Skeletal muscle tissue (tissue), 4 donors: Measurements from ENCODE around the gene REPS2. TPM values are rescaled to one million over a fixed set of nuclear protein-coding genes. Genes with fewer than 3 reads are reported as not detected.

Source experiments
- H3K27ac ChIP-seq: one replicate; pipeline ENCODE4 v1.7.0; 2013; ENCODE audit warnings: mild to moderate bottlenecking, low read depth, low read length, inconsistent platforms
- H3K27me3 ChIP-seq, 3 donors: one replicate each; pipeline ENCODE4 v1.7.0; 2013; ENCODE audit warnings: low read length in 3 of 3; ENCODE audit not compliant: control insufficient read depth in 3 of 3, insufficient read depth in 3 of 3
- H3K36me3 ChIP-seq, 3 donors: one replicate each; pipeline ENCODE4 v1.7.0; 2013; ENCODE audit warnings: low read length in 3 of 3; ENCODE audit not compliant: control insufficient read depth in 3 of 3, insufficient read depth in 3 of 3
- H3K4me1 ChIP-seq, 3 donors: one replicate each; pipeline ENCODE4 v1.7.0; 2013; ENCODE audit warnings: low read length in 3 of 3, mild to moderate bottlenecking in 3 of 3; ENCODE audit not compliant: control insufficient read depth in 3 of 3, insufficient read depth in 3 of 3
- H3K4me3 ChIP-seq, 3 donors: one replicate each; pipeline ENCODE4 v1.7.0; 2013; ENCODE audit warnings: low read length in 3 of 3
- H3K9ac ChIP-seq, 3 donors: one replicate each; pipeline ENCODE4 v1.7.0; 2013; ENCODE audit warnings: low read length in 3 of 3, mild to moderate bottlenecking in 3 of 3, moderate library complexity in 2 of 3, low read depth in 1 of 3
- H3K9me3 ChIP-seq, 3 donors: one replicate each; pipeline ENCODE4 v1.7.0; 2013; ENCODE audit warnings: low read length in 3 of 3; ENCODE audit not compliant: control insufficient read depth in 3 of 3
- total RNA-seq: library from RNA; depleted of rRNA; stranded (reverse); fragments of >200 nt; gene quantifications from one replicate; pipeline ENCODE4 v1.2.3, GENCODE V29; 2014
- donor health status: Osteomylitis.

The REPS2 gene
- total RNA-seq, 1 donor from 2014 or later = 7.8 TPM

DNA sequence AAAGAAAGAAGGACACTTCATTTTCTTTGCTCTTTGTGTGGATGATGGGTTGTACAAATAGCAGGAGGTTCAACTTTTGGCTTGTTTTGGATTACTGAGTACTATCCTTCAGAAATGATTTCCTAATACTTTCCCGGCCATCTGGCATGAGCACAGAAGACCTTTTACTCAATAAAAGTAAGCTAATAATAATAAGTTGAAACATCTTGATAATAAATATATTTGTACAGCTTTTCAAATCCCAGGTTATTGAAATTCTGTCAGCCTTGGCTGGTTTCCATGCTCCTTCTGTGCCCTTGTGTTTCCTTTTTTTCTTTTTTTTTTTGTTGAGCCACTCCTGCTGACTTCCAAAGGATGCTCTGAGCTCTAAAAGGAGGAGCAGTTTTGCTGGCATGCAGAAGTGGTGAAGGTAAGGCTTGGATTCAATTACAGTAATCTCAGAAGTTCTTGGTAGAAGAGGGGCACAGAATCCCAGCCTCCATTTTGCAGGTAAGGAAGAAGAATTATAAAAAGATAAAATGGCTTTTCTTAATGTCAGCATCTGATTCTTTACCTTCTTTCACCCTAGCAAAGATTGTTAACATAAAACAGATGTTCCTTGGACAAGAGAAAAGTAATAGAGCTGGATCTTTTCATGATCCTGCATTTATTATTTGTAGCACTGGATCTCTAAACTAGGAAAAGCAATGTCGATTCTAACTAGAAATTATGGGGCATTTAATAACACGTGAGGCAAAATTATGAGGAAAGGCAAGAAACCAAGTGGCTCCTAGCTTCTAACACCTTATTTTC is 31.9 kb downstream of the REPS2 start:
- H3K9ac ChIP-seq = no peak overlapping the region
- no peaks in the 10 kb centered on the region for H3K4me1 ChIP-seq

DNA sequence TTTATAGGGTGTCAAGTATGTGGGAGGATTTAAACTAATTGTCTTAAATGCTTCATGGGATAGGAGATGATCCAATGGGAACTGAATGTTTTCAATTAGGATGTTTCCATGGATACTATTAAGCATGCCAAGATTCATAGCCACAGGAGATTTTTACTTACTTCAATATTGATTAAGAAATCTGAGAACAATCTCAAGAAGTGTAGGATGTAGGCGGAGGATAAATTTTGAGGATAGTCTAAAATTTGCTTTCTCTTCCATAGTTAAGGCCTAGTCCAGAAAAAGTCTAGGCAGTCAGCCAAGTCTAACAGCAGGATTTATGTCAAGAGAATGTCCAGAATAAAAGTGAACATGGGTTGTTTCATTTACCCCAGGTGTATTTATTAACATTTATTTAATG is 32.8 kb downstream of the REPS2 start:
- H3K4me1 ChIP-seq = no peaks in the 10 kb centered on the region
- H3K27ac ChIP-seq = no peak overlapping the region
- H3K27me3 ChIP-seq = no peaks in the 10 kb centered on the region
- H3K9me3 ChIP-seq = no peaks in the 10 kb centered on the region
- no peaks in the 10 kb centered on the region for H3K36me3 ChIP-seq
- no peak overlapping the region for H3K9ac ChIP-seq
- H3K4me3 ChIP-seq = no peak overlapping the region

More for the DNA sequence above, 31.9 kb downstream of the REPS2 start:
- H3K4me3 ChIP-seq = no peak overlapping the region
- no peaks in the 10 kb centered on the region for H3K27me3 ChIP-seq
- H3K36me3 ChIP-seq = no peaks in the 10 kb centered on the region
- no peaks in the 10 kb centered on the region for H3K9me3 ChIP-seq
- no peak overlapping the region for H3K27ac ChIP-seq

DNA sequence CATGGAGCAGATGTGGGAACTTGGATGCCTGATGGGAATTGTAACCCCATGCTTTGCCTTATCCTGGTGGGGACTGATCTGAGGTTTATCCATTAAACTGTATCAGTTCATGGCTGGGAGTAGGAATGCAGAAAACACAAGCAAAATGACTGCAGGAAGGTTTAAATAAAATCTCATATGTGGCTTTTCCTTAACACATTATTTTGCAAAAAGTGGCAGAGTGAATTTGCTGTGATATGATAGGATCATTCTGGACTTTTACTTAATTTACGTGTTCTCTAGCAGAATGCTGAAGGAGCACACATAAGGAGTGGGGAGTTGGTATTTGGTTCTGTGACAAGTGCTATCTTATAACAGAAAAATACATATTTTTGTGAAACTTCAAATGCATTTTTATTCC is 34.8 kb downstream of the REPS2 start:
- Histone ChIP-seq H3K36me3 (no peaks in the 10 kb centered on the region), H3K27ac (no peak overlapping the region), H3K4me1 (no peaks in the 10 kb centered on the region), H3K9ac (no peak overlapping the region), H3K27me3 (no peaks in the 10 kb centered on the region), H3K4me3 (no peak overlapping the region), H3K9me3 (no peaks in the 10 kb centered on the region)

DNA sequence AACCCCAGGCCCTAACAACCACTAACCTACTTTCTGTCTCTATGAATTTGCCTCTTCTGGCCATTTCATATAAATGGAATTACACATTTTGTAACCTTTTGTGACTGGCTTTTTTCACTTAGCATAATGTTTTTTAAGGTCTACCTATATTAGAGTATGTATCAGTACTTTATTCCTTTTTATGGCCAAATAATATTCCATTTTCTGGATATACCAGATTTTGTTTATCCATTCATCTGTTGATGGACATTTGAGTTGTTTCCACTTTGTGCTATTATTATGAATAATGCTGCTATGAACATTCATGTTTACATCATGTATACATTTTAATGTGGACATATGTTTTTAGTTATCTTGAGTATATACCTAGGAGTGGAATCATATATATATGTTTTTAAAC is 35.5 kb downstream of the REPS2 start:
- H3K27me3 ChIP-seq = no peaks in the 10 kb centered on the region
- H3K4me1 ChIP-seq = no peaks in the 10 kb centered on the region
- no peak overlapping the region for H3K9ac ChIP-seq
- no peaks in the 10 kb centered on the region for H3K36me3 ChIP-seq
- H3K4me3 ChIP-seq = no peak overlapping the region
- no peaks in the 10 kb centered on the region for H3K9me3 ChIP-seq
- H3K27ac ChIP-seq = no peak overlapping the region

DNA sequence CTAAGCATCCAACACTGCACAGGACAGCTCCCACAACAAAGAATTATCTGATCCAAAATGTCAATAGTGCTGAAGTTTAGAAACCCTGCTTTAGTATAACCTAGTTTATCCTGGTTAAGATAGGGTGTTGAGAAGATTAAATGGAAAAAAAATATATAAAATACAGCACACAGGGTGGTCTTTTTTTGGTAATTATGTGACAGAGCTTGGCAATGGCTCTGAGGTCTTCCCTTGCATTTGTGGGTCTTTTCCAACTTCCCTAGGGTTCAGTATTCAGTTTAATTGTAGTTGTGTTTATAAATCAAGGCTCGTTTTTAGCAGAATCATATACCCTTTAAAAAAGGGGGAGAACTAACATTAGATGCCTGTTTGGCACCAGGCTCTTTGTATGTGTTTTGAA is 36.6 kb downstream of the REPS2 start:
- Histone ChIP-seq H3K4me1 (no peaks in the 10 kb centered on the region), H3K9me3 (no peaks in the 10 kb centered on the region), H3K4me3 (no peak overlapping the region), H3K9ac (no peak overlapping the region), H3K27ac (no peak overlapping the region), H3K27me3 (no peaks in the 10 kb centered on the region), H3K36me3 (no peaks in the 10 kb centered on the region)

DNA sequence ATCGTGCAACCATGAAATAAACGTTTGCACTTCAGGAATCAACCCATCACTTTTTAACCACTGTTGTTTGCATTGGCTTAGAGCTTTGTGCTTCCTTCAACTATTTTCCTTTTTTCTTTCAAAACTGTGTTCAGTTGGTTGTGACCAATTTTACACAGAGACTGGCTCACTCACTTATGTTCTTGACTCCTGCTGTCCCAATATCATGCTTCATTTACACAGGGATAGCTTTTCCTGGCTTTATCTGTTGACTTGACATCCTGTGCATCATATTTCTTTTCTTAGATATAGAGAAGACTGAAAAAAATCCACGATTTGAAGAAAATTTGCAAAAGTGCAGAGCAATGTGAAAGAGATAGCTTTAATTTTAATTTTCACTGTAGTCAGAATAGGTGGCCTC is 38.8 kb downstream of the REPS2 start:
- no peak overlapping the region for H3K4me3 ChIP-seq
- H3K27me3 ChIP-seq = no peaks in the 10 kb centered on the region
- no peaks in the 10 kb centered on the region for H3K4me1 ChIP-seq
- no peaks in the 10 kb centered on the region for H3K36me3 ChIP-seq
- H3K9ac ChIP-seq = no peak overlapping the region
- no peak overlapping the region for H3K27ac ChIP-seq
- no peaks in the 10 kb centered on the region for H3K9me3 ChIP-seq

DNA sequence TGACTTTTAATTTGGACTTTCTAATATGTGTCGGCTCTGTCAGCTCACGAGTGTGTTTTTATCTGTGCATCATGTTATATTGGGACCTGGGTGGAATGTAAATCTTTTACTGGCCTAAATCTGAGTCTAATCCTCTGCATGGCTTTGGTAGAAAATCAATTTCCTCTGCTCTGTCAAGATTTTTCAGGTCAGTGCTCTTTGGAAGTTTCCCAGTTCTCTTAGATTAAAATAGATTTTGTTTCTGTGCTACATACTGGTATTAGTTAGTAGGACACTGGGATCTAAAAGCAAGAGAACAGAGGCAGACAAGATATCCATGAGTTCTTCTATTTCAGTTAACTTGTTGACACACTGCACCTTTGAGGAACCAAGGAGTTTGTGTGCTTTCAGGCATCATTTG is 39.7 kb downstream of the REPS2 start:
- Histone ChIP-seq H3K9ac (no peak overlapping the region), H3K27ac (no peak overlapping the region), H3K4me1 (no peaks in the 10 kb centered on the region), H3K36me3 (no peaks in the 10 kb centered on the region), H3K9me3 (no peaks in the 10 kb centered on the region), H3K4me3 (no peak overlapping the region), H3K27me3 (no peaks in the 10 kb centered on the region)

DNA sequence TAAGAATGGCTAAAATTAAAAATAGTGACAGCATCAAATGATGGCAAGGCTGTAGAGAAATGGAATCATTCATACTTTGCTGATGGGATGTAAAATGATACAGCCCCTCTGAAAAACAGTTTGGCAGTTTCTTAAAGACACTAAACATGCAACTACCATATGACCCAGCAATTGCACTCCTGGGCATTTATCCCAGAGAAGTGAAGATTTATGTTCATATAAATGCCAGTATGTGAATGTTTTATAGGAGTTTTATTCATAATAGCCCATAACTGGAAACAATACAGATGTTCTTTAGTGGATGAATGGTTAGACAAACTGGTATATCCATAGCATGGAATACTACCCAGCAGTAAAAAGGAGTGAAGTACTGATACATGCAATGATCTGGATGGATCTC is 43.3 kb downstream of the REPS2 start:
- H3K4me1 ChIP-seq = no peaks in the 10 kb centered on the region
- H3K27ac ChIP-seq = no peak overlapping the region
- no peaks in the 10 kb centered on the region for H3K9me3 ChIP-seq
- H3K9ac ChIP-seq = no peak overlapping the region
- H3K4me3 ChIP-seq = no peak overlapping the region
- H3K27me3 ChIP-seq = no peaks in the 10 kb centered on the region
- no peaks in the 10 kb centered on the region for H3K36me3 ChIP-seq

DNA sequence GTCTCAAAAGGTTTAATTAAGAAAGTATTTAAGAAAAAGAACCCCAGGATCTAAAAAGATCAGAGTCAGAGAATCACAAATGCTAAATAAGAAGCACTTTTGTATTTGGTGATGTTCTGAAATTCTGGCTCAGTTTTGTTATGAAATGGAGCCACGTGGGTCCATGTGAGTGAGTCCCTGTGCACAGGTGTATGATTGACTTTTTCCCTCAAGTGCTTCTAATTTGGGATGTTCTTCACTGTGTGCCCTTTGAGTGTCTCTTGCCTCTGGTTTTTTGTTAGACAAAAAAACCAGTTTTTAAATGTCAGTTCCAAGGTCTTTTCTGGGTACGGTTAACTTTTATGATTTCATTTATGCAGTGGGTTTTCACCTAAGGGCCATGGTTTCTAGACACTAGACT is 44.4 kb downstream of the REPS2 start:
- Histone ChIP-seq H3K27ac (no peak overlapping the region), H3K4me3 (no peak overlapping the region), H3K27me3 (no peaks in the 10 kb centered on the region), H3K4me1 (no peaks in the 10 kb centered on the region), H3K9me3 (no peaks in the 10 kb centered on the region), H3K36me3 (no peaks in the 10 kb centered on the region), H3K9ac (no peak overlapping the region)

DNA sequence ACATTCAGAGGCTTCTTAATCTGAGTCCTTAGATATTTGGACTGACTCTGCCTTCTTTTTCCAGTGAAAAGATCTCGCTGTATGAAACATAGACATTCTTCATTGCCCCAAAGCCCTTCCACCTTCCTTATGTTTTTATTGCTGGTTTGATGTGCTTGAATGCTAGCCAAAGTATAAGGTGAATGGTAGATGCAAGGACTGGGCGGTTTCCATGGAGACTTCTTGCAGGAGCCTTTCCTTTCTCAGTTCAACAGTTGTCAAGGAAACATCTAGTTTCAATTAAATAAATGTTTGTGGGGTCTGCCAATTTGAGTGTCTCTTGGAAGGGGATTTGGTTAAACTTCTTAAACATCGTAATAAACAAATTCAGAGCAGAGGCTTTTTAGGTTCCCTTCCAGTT is 46.0 kb downstream of the REPS2 start:
- Histone ChIP-seq H3K27me3 (no peaks in the 10 kb centered on the region), H3K9me3 (no peaks in the 10 kb centered on the region), H3K9ac (no peak overlapping the region), H3K4me1 (no peaks in the 10 kb centered on the region), H3K27ac (no peak overlapping the region), H3K4me3 (no peak overlapping the region), H3K36me3 (no peaks in the 10 kb centered on the region)
